ENCODE data around the gene PCDH9.

The PCDH9 gene

GRCh38 chr13:67167420-67167819, 62.7 kb downstream of the PCDH9 start:
- in situ Hi-C loops (cut with MboI; ENCODE audit: low sequenced_read_pairs) = no loop called here

GRCh38 chr13:67161176-67161575, 69.0 kb downstream of the PCDH9 start:
- in situ Hi-C loops (cut with MboI; ENCODE audit: low sequenced_read_pairs) = no loop called here

GRCh38 chr13:67158903-67159302, 71.2 kb downstream of the PCDH9 start:
- in situ Hi-C loops (cut with MboI; ENCODE audit: low sequenced_read_pairs) = no loop called here

- in situ Hi-C loops (cut with MboI; ENCODE audit: low sequenced_read_pairs) = no loop called here
These were observed 73.4 kb downstream of the PCDH9 start for GRCh38 chr13:67156723-67157060.

GRCh38 chr13:67155898-67156722, 74.0 kb downstream of the PCDH9 start:
- in situ Hi-C loops (cut with MboI; ENCODE audit: low sequenced_read_pairs) = no loop called here

- in situ Hi-C loops (cut with MboI; ENCODE audit: low sequenced_read_pairs) = no loop called here
These were observed 78.1 kb downstream of the PCDH9 start for GRCh38 chr13:67152085-67152484.

- in situ Hi-C loops (cut with MboI; ENCODE audit: low sequenced_read_pairs) = no loop called here
These were observed 78.5 kb downstream of the PCDH9 start for GRCh38 chr13:67151652-67152051.

- in situ Hi-C loops (cut with MboI; ENCODE audit: low sequenced_read_pairs) = no loop called here
These were observed 79.5 kb downstream of the PCDH9 start for GRCh38 chr13:67150608-67151007.

- in situ Hi-C loops (cut with MboI; ENCODE audit: low sequenced_read_pairs) = no loop called here
These were observed 82.0 kb downstream of the PCDH9 start for GRCh38 chr13:67148161-67148571.

GRCh38 chr13:67147342-67148133, 82.6 kb downstream of the PCDH9 start:
- in situ Hi-C loops (cut with MboI; ENCODE audit: low sequenced_read_pairs) = no loop called here

- in situ Hi-C loops (cut with MboI; ENCODE audit: low sequenced_read_pairs) = no loop called here
These were observed 83.5 kb downstream of the PCDH9 start for GRCh38 chr13:67146523-67147130.

- in situ Hi-C loops (cut with MboI; ENCODE audit: low sequenced_read_pairs) = no loop called here
These were observed 84.2 kb downstream of the PCDH9 start for GRCh38 chr13:67145950-67146349.

GRCh38 chr13:67143544-67144115, 86.5 kb downstream of the PCDH9 start:
- in situ Hi-C loops (cut with MboI; ENCODE audit: low sequenced_read_pairs) = no loop called here

- in situ Hi-C loops (cut with MboI; ENCODE audit: low sequenced_read_pairs) = no loop called here
These were observed 90.1 kb downstream of the PCDH9 start for GRCh38 chr13:67140006-67140405.

GRCh38 chr13:67139551-67139950, 90.6 kb downstream of the PCDH9 start:
- in situ Hi-C loops (cut with MboI; ENCODE audit: low sequenced_read_pairs) = no loop called here

- in situ Hi-C loops (cut with MboI; ENCODE audit: low sequenced_read_pairs) = no loop called here
These were observed 91.2 kb downstream of the PCDH9 start for GRCh38 chr13:67138970-67139369.

- in situ Hi-C loops (cut with MboI; ENCODE audit: low sequenced_read_pairs) = no loop called here
These were observed 92.9 kb downstream of the PCDH9 start for GRCh38 chr13:67137044-67137735.

- in situ Hi-C loops (cut with MboI; ENCODE audit: low sequenced_read_pairs) = no loop called here
These were observed 94.0 kb downstream of the PCDH9 start for GRCh38 chr13:67136157-67136556.

- in situ Hi-C loops (cut with MboI; ENCODE audit: low sequenced_read_pairs) = no loop called here
These were observed 94.8 kb downstream of the PCDH9 start for GRCh38 chr13:67135356-67135755.

GRCh38 chr13:67134417-67135129, 95.6 kb downstream of the PCDH9 start:
- in situ Hi-C loops (cut with MboI; ENCODE audit: low sequenced_read_pairs) = no loop called here
